HepG2 (cell line): ENCODE data around the gene SYNM. TPM values are rescaled to one million over a fixed set of nuclear protein-coding genes. Genes with fewer than 3 reads are reported as not detected.
A peak's percentile ranks its signal among the peaks of the same experiment; 100 is the strongest.

Source experiments
- E2F1 ChIP-seq: sonication (generic); formaldehyde crosslinking; IDR thresholded peaks from 2 replicates; pipeline ENCODE4 v1.5.0; 2020; ENCODE audit warnings: missing genetic modification reagents
- E2F2 ChIP-seq: sonication (generic); formaldehyde crosslinking; IDR thresholded peaks from 2 replicates; pipeline ENCODE4 v1.4.0; 2020; ENCODE audit warnings: missing genetic modification reagents, borderline replicate concordance
- GABPB1 ChIP-seq: IDR thresholded peaks from 2 replicates; pipeline ENCODE4 v1.6.1; 2016; ENCODE audit warnings: mild to moderate bottlenecking, missing genetic modification reagents, moderate library complexity, missing compliant biosample characterization
- NR2F6 ChIP-seq, 2 experiments: IDR thresholded peaks; 2 replicates each; pipeline ENCODE4 v1.6.1; 2016; ENCODE audit warnings: antibody characterized with exemption in 1 of 2, mild to moderate bottlenecking in 1 of 2
- SALL1 ChIP-seq: sonication (generic); formaldehyde crosslinking; IDR thresholded peaks from 2 replicates; pipeline ENCODE4 v1.8.0; 2022; ENCODE audit warnings: mild to moderate bottlenecking, missing genetic modification reagents
- YY1 ChIP-seq: IDR thresholded peaks from 2 replicates; pipeline ENCODE4 v1.6.1; 2011; ENCODE audit warnings: low read length, low read depth, moderate library complexity, mild to moderate bottlenecking; ENCODE audit not compliant: insufficient read depth, insufficient replicate concordance
- ZGPAT ChIP-seq: IDR thresholded peaks from 2 replicates; pipeline ENCODE4 v1.6.1; 2016; ENCODE audit warnings: mild to moderate bottlenecking
- ZNF232 ChIP-seq: sonication (generic); formaldehyde crosslinking; IDR thresholded peaks from 2 replicates; pipeline ENCODE4 v1.4.0; 2020; ENCODE audit warnings: missing genetic modification reagents, borderline replicate concordance
- ZNF350 ChIP-seq: sonication (generic); formaldehyde crosslinking; IDR thresholded peaks from 2 replicates; pipeline ENCODE4 v1.4.0; 2020; ENCODE audit warnings: mild to moderate bottlenecking, low read depth, missing genetic modification reagents, borderline replicate concordance
- ZNF598 ChIP-seq: sonication (generic); formaldehyde crosslinking; IDR thresholded peaks from 2 replicates; pipeline ENCODE4 v1.5.1; 2020; ENCODE audit warnings: mild to moderate bottlenecking, missing genetic modification reagents, borderline replicate concordance
- polyA plus RNA-seq, 8 experiments: library from polyadenylated mRNA; depleted of rRNA in 3 of 8; stranded (reverse) in 7 of 8; unstranded in 1 of 8; fragments of >200 nt; fragmentation: Illumina TruSeq in 4 of 8; extraction: Trizol in 4 of 8; gene quantifications; 2 replicates each; pipeline versions ENCODE4 v1.2.1 to v1.2.3, GENCODE V29; 2011 to 2016; ENCODE audit warnings: low read depth in 4 of 8, missing spikeins in 1 of 8, mixed read lengths in 1 of 8; ENCODE audit not compliant: insufficient read depth in 1 of 8
- total RNA-seq, 5 experiments: library from RNA; depleted of rRNA; stranded (reverse); fragments of >200 nt; fragmentation: Illumina TruSeq; extraction: Trizol; gene quantifications; 2 replicates each; pipeline ENCODE4 v1.2.3, GENCODE V29; 2016; ENCODE audit warnings: low read depth in 1 of 5
- TF ChIP-seq, protein P1 (sequence below), 2 experiments: sonication (generic) in 1 of 2; formaldehyde crosslinking in 1 of 2; IDR thresholded peaks; 2 replicates each; pipeline versions ENCODE4 v1.4.0 to v1.6.1; 2018 to 2020; ENCODE audit warnings: missing genetic modification reagents in 2 of 2, borderline replicate concordance in 1 of 2, low read depth in 1 of 2, mild to moderate bottlenecking in 1 of 2, missing biosample characterization in 1 of 2
- TF ChIP-seq, protein P2 (sequence below): sonication (generic); formaldehyde crosslinking; IDR thresholded peaks from 2 replicates; pipeline ENCODE4 v1.5.1; 2020; ENCODE audit warnings: mild to moderate bottlenecking, missing genetic modification reagents, moderate library complexity
- TF ChIP-seq, protein P3 (sequence below): sonication (generic); formaldehyde crosslinking; IDR thresholded peaks from 2 replicates; pipeline ENCODE4 v1.4.0; 2020; ENCODE audit warnings: missing genetic modification reagents

Gene SYNM
- total and polyA plus RNA-seq, 2 of the 13 experiments (the other 11 are each of a cell fraction or from before 2014, with no cell fraction given), result 1.1 to 3.7 TPM

GRCh38 chr15:99100245-99101173, 4.4 kb upstream of the SYNM start (continued):
- no peak for TF ChIP-seq E2F1 (CRISPR knock-in tag)
- TF ChIP-seq YY1, result peak; percentile 33
- TF ChIP-seq, protein P1, sequence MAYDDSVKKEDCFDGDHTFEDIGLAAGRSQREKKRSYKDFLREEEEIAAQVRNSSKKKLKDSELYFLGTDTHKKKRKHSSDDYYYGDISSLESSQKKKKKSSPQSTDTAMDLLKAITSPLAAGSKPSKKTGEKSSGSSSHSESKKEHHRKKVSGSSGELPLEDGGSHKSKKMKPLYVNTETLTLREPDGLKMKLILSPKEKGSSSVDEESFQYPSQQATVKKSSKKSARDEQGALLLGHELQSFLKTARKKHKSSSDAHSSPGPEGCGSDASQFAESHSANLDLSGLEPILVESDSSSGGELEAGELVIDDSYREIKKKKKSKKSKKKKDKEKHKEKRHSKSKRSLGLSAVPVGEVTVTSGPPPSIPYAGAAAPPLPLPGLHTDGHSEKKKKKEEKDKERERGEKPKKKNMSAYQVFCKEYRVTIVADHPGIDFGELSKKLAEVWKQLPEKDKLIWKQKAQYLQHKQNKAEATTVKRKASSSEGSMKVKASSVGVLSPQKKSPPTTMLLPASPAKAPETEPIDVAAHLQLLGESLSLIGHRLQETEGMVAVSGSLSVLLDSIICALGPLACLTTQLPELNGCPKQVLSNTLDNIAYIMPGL (CRISPR knock-in tag; IDR thresholded peaks at IDR 0.05; ENCODE audit: borderline replicate concordance in 1 of 2, low read depth in 1 of 2), result peak; percentile 79 to 84; a peak in 3 of 4 replicates
- TF ChIP-seq, protein P2, sequence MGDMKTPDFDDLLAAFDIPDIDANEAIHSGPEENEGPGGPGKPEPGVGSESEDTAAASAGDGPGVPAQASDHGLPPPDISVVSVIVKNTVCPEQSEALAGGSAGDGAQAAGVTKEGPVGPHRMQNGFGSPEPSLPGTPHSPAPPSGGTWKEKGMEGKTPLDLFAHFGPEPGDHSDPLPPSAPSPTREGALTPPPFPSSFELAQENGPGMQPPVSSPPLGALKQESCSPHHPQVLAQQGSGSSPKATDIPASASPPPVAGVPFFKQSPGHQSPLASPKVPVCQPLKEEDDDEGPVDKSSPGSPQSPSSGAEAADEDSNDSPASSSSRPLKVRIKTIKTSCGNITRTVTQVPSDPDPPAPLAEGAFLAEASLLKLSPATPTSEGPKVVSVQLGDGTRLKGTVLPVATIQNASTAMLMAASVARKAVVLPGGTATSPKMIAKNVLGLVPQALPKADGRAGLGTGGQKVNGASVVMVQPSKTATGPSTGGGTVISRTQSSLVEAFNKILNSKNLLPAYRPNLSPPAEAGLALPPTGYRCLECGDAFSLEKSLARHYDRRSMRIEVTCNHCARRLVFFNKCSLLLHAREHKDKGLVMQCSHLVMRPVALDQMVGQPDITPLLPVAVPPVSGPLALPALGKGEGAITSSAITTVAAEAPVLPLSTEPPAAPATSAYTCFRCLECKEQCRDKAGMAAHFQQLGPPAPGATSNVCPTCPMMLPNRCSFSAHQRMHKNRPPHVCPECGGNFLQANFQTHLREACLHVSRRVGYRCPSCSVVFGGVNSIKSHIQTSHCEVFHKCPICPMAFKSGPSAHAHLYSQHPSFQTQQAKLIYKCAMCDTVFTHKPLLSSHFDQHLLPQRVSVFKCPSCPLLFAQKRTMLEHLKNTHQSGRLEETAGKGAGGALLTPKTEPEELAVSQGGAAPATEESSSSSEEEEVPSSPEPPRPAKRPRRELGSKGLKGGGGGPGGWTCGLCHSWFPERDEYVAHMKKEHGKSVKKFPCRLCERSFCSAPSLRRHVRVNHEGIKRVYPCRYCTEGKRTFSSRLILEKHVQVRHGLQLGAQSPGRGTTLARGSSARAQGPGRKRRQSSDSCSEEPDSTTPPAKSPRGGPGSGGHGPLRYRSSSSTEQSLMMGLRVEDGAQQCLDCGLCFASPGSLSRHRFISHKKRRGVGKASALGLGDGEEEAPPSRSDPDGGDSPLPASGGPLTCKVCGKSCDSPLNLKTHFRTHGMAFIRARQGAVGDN (CRISPR knock-in tag), result peak; percentile 62
- TF ChIP-seq ZGPAT (CRISPR knock-in tag), result peak; percentile 24; the same call in 1 of the 2 replicates
- no peak for TF ChIP-seq NR2F6 (IDR thresholded peaks at IDR 0.05)
- TF ChIP-seq NR2F6 (CRISPR knock-in tag; IDR thresholded peaks at IDR 0.05), result 0 out of 2 replicates have a peak, but pooled peaks have one; percentile 21
- no peak for TF ChIP-seq ZNF232 (CRISPR knock-in tag)
- TF ChIP-seq ZNF598 (CRISPR knock-in tag), result peak; percentile 55; the same call in 1 of the 2 replicates
- TF ChIP-seq SALL1 (CRISPR knock-in tag), result peak; percentile 19; the same call in 1 of the 2 replicates
- TF ChIP-seq E2F2 (CRISPR knock-in tag), result no peak
- TF ChIP-seq, protein P3, sequence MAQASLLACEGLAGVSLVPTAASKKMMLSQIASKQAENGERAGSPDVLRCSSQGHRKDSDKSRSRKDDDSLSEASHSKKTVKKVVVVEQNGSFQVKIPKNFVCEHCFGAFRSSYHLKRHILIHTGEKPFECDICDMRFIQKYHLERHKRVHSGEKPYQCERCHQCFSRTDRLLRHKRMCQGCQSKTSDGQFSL (CRISPR knock-in tag), result no peak
- peak; percentile 54; the same call in 1 of the 2 replicates for TF ChIP-seq GABPB1 (CRISPR knock-in tag)
- TF ChIP-seq ZNF350 (CRISPR knock-in tag), result 0 out of 2 replicates have a peak, but pooled peaks have one; percentile 25
